HCT116 (cell line): ENCODE measurements around the gene ABRACL. TPM values are rescaled to one million over a fixed set of nuclear protein-coding genes. Genes with fewer than 3 reads are reported as not detected.

ENCODE experiments used
- ATAC-seq: fragments of 200-7000 bp; cut with Tn5 transposase; 2 replicates; pipeline ENCODE4 v1.9.1; 2020; ENCODE audit warnings: mild to moderate bottlenecking, moderate library complexity
- BruUV-seq: library from RNA; stranded (reverse); fragments of 400-500 nt; replicated peaks from 2 replicates; lab custom pipeline; 2021; lab: Mats Ljungman, UMichigan
- CTCF ChIA-PET: fragments of 300-600 bp; sonication (Branson Sonifier 250); formaldehyde crosslinking; loops from one replicate; lab custom pipeline; 2021; ENCODE audit warnings: antibody characterized with exemption; lab: Charles Lee
- POLR2A ChIA-PET: fragments of 300-600, 350-600 bp; sonication (Branson Sonifier 250); formaldehyde crosslinking; loops from one replicate; lab custom pipeline; 2021; ENCODE audit warnings: antibody characterized with exemption; lab: Charles Lee
- RAD21 ChIA-PET, 2 experiments: fragments of 300-600 bp; sonication (Branson Sonifier 250); formaldehyde crosslinking; loops; one replicate each; lab custom pipeline; 2023; ENCODE audit warnings: low total read pairs in 2 of 2; ENCODE audit not compliant: uncharacterized antibody in 2 of 2, unreplicated experiment in 2 of 2, low non-redundant PET in 1 of 2; lab: Charles Lee
- DNase-seq: peaks from one replicate; pipeline ENCODE4 v3.0.0-alpha.2; 2010; ENCODE audit warnings: low read depth, low spot score
- H2AFZ ChIP-seq: fragments of 200-600 bp; shearing (Covaris generic), sonication (generic); 2 replicates; pipeline ENCODE4 v1.6.1; 2017; ENCODE audit warnings: low read depth, mixed run types, mixed read lengths, antibody characterized with exemption, low read length; ENCODE audit not compliant: poor library complexity, severe bottlenecking
- H3K27ac ChIP-seq: 2 replicates; pipeline ENCODE4 v1.5.1; 2012; ENCODE audit warnings: low read depth, low read length
- H3K27me3 ChIP-seq: fragments of 200-600 bp; sonication (generic); 2 replicates; pipeline ENCODE4 v1.6.1; 2016; ENCODE audit warnings: mixed run types, low read length, mixed read lengths; ENCODE audit not compliant: insufficient read depth
- H3K36me3 ChIP-seq, 2 experiments: fragments of 200-500 bp in 1 of 2; fragments of 200-600 bp in 1 of 2; sonication (Bioruptor generic) in 1 of 2; sonication (generic) in 1 of 2; 2 replicates each; pipeline versions ENCODE4 v1.5.1 to v1.6.1; 2014 to 2016; ENCODE audit warnings: low read length in 2 of 2, inconsistent platforms in 1 of 2, mixed read lengths in 1 of 2, mixed run types in 1 of 2; ENCODE audit not compliant: insufficient read depth in 2 of 2, control insufficient read depth in 1 of 2
- H3K4me1 ChIP-seq, 2 experiments: fragments of 200-600 bp in 1 of 2; sonication (generic) in 1 of 2; 2 replicates each; pipeline versions ENCODE4 v1.5.1 to v1.6.1; 2012 to 2017; ENCODE audit warnings: low read length in 2 of 2, inconsistent platforms in 1 of 2, mild to moderate bottlenecking in 1 of 2, mixed read lengths in 1 of 2, mixed run types in 1 of 2, moderate library complexity in 1 of 2; ENCODE audit not compliant: insufficient read depth in 2 of 2, control insufficient read depth in 1 of 2
- H3K4me2 ChIP-seq: fragments of 200-600 bp; sonication (generic); 2 replicates; pipeline ENCODE4 v1.6.1; 2017; ENCODE audit warnings: mixed run types, low read length, mixed read lengths
- H3K4me3 ChIP-seq, 2 experiments: fragments of 200-600 bp in 1 of 2; sonication (generic) in 1 of 2; replicated peaks in 1 of 2; 2 replicates each; pipeline ENCODE4 v1.5.1; 2011 to 2016; ENCODE audit warnings: low read length in 2 of 2, control low read depth in 1 of 2, low read depth in 1 of 2, mild to moderate bottlenecking in 1 of 2, mixed read lengths in 1 of 2, mixed run types in 1 of 2
- H3K79me2 ChIP-seq: fragments of 200-600 bp; sonication (generic); 2 replicates; pipeline ENCODE4 v1.6.1; 2017; ENCODE audit warnings: mild to moderate bottlenecking, mixed run types, low read length, moderate library complexity, mixed read lengths; ENCODE audit not compliant: insufficient read depth
- H3K9ac ChIP-seq: fragments of 200-600 bp; sonication (generic); 2 replicates; pipeline ENCODE4 v1.6.1; 2016; ENCODE audit warnings: low read length, mixed read lengths
- H3K9me2 ChIP-seq: fragments of 200-600 bp; sonication (generic), shearing (Covaris generic); 2 replicates; pipeline ENCODE4 v1.6.1; 2017; ENCODE audit warnings: mixed run types, mild to moderate bottlenecking, moderate library complexity; ENCODE audit not compliant: insufficient read depth
- H3K9me3 ChIP-seq, 2 experiments: fragments of 200-500 bp in 1 of 2; fragments of 200-600 bp in 1 of 2; sonication (Bioruptor generic) in 1 of 2; sonication (generic) in 1 of 2; 2 replicates each; pipeline ENCODE4 v1.6.1; 2014 to 2017; ENCODE audit warnings: low read length in 2 of 2, mixed read lengths in 2 of 2, inconsistent platforms in 1 of 2, low read depth in 1 of 2, mild to moderate bottlenecking in 1 of 2, mixed run types in 1 of 2, moderate library complexity in 1 of 2; ENCODE audit not compliant: control insufficient read depth in 1 of 2, insufficient read depth in 1 of 2
- H4K20me1 ChIP-seq: fragments of 200-600 bp; sonication (generic), shearing (Covaris generic); 2 replicates; pipeline ENCODE4 v1.6.1; 2017; ENCODE audit warnings: mixed run types, mild to moderate bottlenecking, moderate library complexity; ENCODE audit not compliant: insufficient read depth
- CEBPB ChIP-seq: IDR thresholded peaks from 2 replicates; pipeline ENCODE4 v1.6.1; 2012; ENCODE audit warnings: low read depth
- EGR1 ChIP-seq: IDR thresholded peaks from 2 replicates; pipeline ENCODE4 v1.6.1; 2012; ENCODE audit warnings: low read depth
- EZH2 ChIP-seq: fragments of 200-600 bp; sonication (generic); IDR thresholded peaks from 2 replicates; pipeline ENCODE4 v1.6.1; 2017; ENCODE audit warnings: antibody characterized with exemption, mixed run types
- FOSL1 ChIP-seq: IDR thresholded peaks from 2 replicates; pipeline ENCODE4 v1.6.1; 2012; ENCODE audit warnings: low read depth
- JUND ChIP-seq: IDR thresholded peaks from 2 replicates; pipeline ENCODE4 v1.6.1; 2012
- SP1 ChIP-seq: IDR thresholded peaks from 2 replicates; pipeline ENCODE4 v1.6.1; 2012; ENCODE audit warnings: low read depth
- YY1 ChIP-seq: IDR thresholded peaks from 2 replicates; pipeline ENCODE4 v1.6.1; 2011; ENCODE audit warnings: low read length, low read depth, moderate library complexity, mild to moderate bottlenecking; ENCODE audit not compliant: insufficient replicate concordance; ENCODE audit errors: extremely low read depth
- ZFX ChIP-seq: fragments of 450-650 bp; IDR thresholded peaks from 2 replicates; pipeline ENCODE4 v1.6.1; 2017
- ZNF274 ChIP-seq: fragments of 200-500 bp; sonication (Bioruptor generic); IDR thresholded peaks from 2 replicates; pipeline ENCODE4 v1.6.1; 2014; ENCODE audit warnings: mild to moderate bottlenecking, low read depth, low read length, inconsistent platforms
- intact Hi-C: fragments of 100-400 bp; cut with micrococcal nuclease; formaldehyde crosslinking; loops from 2 replicates; pipeline ENCODE4 v1.10.0; 2022
- total RNA-seq: library from RNA; stranded (reverse); gene quantifications from one replicate; pipeline ENCODE4 v1.2.1, GENCODE V29; 2021; ENCODE audit not compliant: unreplicated experiment
- TF ChIP-seq, protein P1 (sequence below): IDR thresholded peaks from 2 replicates; pipeline ENCODE4 v1.6.1; 2012
- TF ChIP-seq, protein P2 (sequence below): IDR thresholded peaks from 2 replicates; pipeline ENCODE4 v1.6.1; 2012; ENCODE audit warnings: low read depth

ABRACL gene
- total RNA-seq, 1 experiment from 2014 or later = 47.4 TPM

DNA sequence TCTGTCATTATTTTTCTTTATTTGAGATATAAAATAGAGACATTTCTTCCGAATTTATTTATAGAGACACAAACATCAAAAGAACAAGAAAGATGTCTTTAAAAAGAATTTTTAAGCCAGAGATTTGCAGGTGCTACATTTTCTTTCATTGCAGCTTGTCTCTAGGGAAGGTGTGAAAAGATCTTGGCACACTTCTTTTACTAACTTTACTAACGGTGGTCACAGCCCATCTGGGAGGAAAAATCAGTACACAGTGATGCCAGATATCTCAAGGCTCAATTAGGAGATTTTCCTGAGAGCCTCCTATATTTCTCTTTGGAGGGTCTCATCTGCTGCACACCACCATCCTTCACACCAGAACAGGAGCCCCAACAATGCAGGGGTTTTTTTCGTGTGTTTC lies 29.5 kb downstream of the ABRACL start:
- Histone ChIP-seq H3K27ac (no peak overlapping the region), H3K79me2 (no peaks in the 10 kb centered on the region), H3K9ac (no peak overlapping the region), H3K27me3 (no peaks in the 10 kb centered on the region), H3K4me3 (no peak overlapping the region), H3K9me3 (no peaks in the 10 kb centered on the region), H3K4me1 (no peaks in the 10 kb centered on the region), H3K9me2 (no peaks in the 10 kb centered on the region), H3K4me2 (no peak overlapping the region), H4K20me1 (no peaks in the 10 kb centered on the region), H3K36me3 (no peaks in the 10 kb centered on the region), H2AFZ (no peak overlapping the region)
- intact Hi-C loops = no loop called here
- ChIA-PET RAD21 (no interaction called here), POLR2A (no interaction called here), CTCF (no interaction called here)
- BruUV-seq = no TSS peak
- TF ChIP-seq, protein P1, sequence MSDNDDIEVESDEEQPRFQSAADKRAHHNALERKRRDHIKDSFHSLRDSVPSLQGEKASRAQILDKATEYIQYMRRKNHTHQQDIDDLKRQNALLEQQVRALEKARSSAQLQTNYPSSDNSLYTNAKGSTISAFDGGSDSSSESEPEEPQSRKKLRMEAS = no peak
- TF ChIP-seq JUND = no peak
- TF ChIP-seq ZFX = no peak
- TF ChIP-seq, protein P2, sequence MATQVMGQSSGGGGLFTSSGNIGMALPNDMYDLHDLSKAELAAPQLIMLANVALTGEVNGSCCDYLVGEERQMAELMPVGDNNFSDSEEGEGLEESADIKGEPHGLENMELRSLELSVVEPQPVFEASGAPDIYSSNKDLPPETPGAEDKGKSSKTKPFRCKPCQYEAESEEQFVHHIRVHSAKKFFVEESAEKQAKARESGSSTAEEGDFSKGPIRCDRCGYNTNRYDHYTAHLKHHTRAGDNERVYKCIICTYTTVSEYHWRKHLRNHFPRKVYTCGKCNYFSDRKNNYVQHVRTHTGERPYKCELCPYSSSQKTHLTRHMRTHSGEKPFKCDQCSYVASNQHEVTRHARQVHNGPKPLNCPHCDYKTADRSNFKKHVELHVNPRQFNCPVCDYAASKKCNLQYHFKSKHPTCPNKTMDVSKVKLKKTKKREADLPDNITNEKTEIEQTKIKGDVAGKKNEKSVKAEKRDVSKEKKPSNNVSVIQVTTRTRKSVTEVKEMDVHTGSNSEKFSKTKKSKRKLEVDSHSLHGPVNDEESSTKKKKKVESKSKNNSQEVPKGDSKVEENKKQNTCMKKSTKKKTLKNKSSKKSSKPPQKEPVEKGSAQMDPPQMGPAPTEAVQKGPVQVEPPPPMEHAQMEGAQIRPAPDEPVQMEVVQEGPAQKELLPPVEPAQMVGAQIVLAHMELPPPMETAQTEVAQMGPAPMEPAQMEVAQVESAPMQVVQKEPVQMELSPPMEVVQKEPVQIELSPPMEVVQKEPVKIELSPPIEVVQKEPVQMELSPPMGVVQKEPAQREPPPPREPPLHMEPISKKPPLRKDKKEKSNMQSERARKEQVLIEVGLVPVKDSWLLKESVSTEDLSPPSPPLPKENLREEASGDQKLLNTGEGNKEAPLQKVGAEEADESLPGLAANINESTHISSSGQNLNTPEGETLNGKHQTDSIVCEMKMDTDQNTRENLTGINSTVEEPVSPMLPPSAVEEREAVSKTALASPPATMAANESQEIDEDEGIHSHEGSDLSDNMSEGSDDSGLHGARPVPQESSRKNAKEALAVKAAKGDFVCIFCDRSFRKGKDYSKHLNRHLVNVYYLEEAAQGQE = no peak
- TF ChIP-seq EZH2 = no peak
- TF ChIP-seq YY1 = no peak
- no peak for TF ChIP-seq CEBPB
- DNase-seq (no peak), ATAC-seq (no peak)

DNA sequence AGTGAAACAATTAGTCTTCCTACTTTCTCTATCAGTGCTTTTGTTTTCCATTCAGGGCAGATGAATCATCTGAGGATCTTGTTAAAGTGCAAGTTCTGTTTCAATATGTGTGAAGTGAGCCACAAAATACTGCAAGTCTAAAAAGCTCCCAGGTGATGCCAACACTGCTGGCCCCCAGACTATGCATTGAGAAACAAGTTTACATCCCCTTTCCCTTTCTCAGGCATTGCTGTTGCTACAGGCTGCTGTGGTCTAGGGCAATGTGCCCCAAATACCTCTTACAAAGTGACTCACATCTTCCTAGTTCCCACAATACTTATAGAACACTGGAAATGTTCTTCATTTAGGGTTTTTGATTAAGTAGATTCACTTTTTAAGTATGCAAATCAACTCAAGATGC lies 31.8 kb downstream of the ABRACL start:
- Histone ChIP-seq H3K36me3 (no peaks in the 10 kb centered on the region), H3K79me2 (no peaks in the 10 kb centered on the region), H3K9ac (no peak overlapping the region), H3K4me2 (no peak overlapping the region), H3K9me3 (no peaks in the 10 kb centered on the region), H3K4me1 (no peaks in the 10 kb centered on the region), H3K27me3 (no peaks in the 10 kb centered on the region), H2AFZ (no peak overlapping the region), H3K9me2 (no peaks in the 10 kb centered on the region), H4K20me1 (no peaks in the 10 kb centered on the region), H3K4me3 (no peak overlapping the region), H3K27ac (no peak overlapping the region)
- DNase-seq = no peak
- intact Hi-C loops = no loop called here
- ChIA-PET CTCF (no interaction called here), RAD21 (no interaction called here), POLR2A (no interaction called here)
- TF ChIP-seq, protein P2 = no peak
- TF ChIP-seq ZNF274 = no peak
- TF ChIP-seq EGR1 = no peak
- TF ChIP-seq ZFX = no peak
- no peak for TF ChIP-seq SP1
- TF ChIP-seq FOSL1 = no peak
- no peak for ATAC-seq
- no TSS peak for BruUV-seq
